ENCODE data around the gene DYRK3.

The DYRK3 gene

GRCh38 chr1:206696812-206697585 is 61.7 kb downstream of the DYRK3 start:
- ChIA-PET POLR2A (ENCODE audit: low non-redundant PET) (interaction anchor here (0.6 kb wide), 1 partner anchor 25 kb away, joined by 3 read pairs; no protein-coding TSS in a partner anchor), CTCF (interaction anchor here (1.3 kb wide), 1 partner anchor 8 kb away, joined by 5 read pairs; no protein-coding TSS in a partner anchor)
- no peak overlapping the region for H3K27ac ChIP-seq
- no peak for DNase-seq (ENCODE audit: low spot score)
- no peak for TF ChIP-seq CTCF (conservative IDR thresholded peaks at IDR 0.05; ENCODE audit: low read depth)

- POLR2A ChIA-PET (ENCODE audit: low non-redundant PET), result no interaction called here
- DNase-seq (ENCODE audit: low spot score), result no peak
- CTCF ChIA-PET, result interaction anchor here (0.6 to 0.9 kb wide), 2 partner anchors 28 to 924 kb away, joined by 3 to 4 read pairs; no protein-coding TSS in a partner anchor
- no peak overlapping the region for H3K27ac ChIP-seq
- TF ChIP-seq CTCF (conservative IDR thresholded peaks at IDR 0.05; ENCODE audit: low read depth), result no peak
Measured at GRCh38 chr1:206698011-206698410, 62.7 kb downstream of the DYRK3 start.

Measured in RWPE1 (cell line).